IMR-90 (cell line): ENCODE measurements around the gene ACOX3. TPM values are rescaled to one million over a fixed set of nuclear protein-coding genes. Genes with fewer than 3 reads are reported as not detected.
A peak's percentile ranks its signal among the peaks of the same experiment; 100 is the strongest.

Source experiments
- ATAC-seq: fragments of 200-7000 bp; cut with Tn5 transposase; 2 replicates; pipeline ENCODE4 v1.9.1; 2020; ENCODE audit warnings: low read depth, mild to moderate bottlenecking, moderate library complexity
- BruUV-seq: library from RNA; stranded (reverse); fragments of 400-500 nt; replicated peaks from 2 replicates; lab custom pipeline; 2021; lab: Mats Ljungman, UMichigan
- CTCF ChIA-PET: fragments of 300-600 bp; formaldehyde crosslinking; extraction: SDS; loops from one replicate; lab custom pipeline; 2021; ENCODE audit warnings: antibody characterized with exemption; lab: Yijun Ruan, JAX
- POLR2A ChIA-PET: fragments of 300-600 bp; sonication (Branson Sonifier 250); formaldehyde crosslinking; loops from one replicate; lab custom pipeline; 2022; ENCODE audit warnings: antibody characterized with exemption; ENCODE audit not compliant: unreplicated experiment; lab: Charles Lee
- DNase-seq: peaks from one replicate; pipeline ENCODE4 v3.0.0; 2013
- H2AFZ ChIP-seq: replicated peaks from 2 replicates; pipeline ENCODE3; 2013; ENCODE audit warnings: low read length, mild to moderate bottlenecking; ENCODE audit not compliant: poor library complexity
- H2AK5ac ChIP-seq: 2 replicates; pipeline ENCODE4 v1.6.1; 2013; ENCODE audit warnings: low read depth, low read length, inconsistent platforms
- H2AK9ac ChIP-seq: replicated peaks from 2 replicates; pipeline ENCODE3; 2013; ENCODE audit warnings: mild to moderate bottlenecking, low read depth, low read length, moderate library complexity; ENCODE audit not compliant: poor library complexity
- H2BK120ac ChIP-seq: 2 replicates; pipeline ENCODE4 v1.6.1; 2013; ENCODE audit warnings: low read depth, low read length, inconsistent platforms
- H2BK15ac ChIP-seq: 3 replicates; pipeline ENCODE4 v1.6.1; 2013; ENCODE audit warnings: low read depth, low read length, inconsistent platforms
- H2BK20ac ChIP-seq: 2 replicates; pipeline ENCODE4 v1.6.1; 2013; ENCODE audit warnings: low read depth, mild to moderate bottlenecking, inconsistent platforms, low read length, moderate library complexity
- H2BK5ac ChIP-seq: 2 replicates; pipeline ENCODE4 v1.6.1; 2013; ENCODE audit warnings: mild to moderate bottlenecking, low read depth, low read length, inconsistent platforms; ENCODE audit not compliant: poor library complexity, severe bottlenecking
- H3K14ac ChIP-seq: replicated peaks from 2 replicates; pipeline ENCODE4 v1.6.1; 2013; ENCODE audit warnings: low read depth, low read length, inconsistent platforms
- H3K18ac ChIP-seq: 2 replicates; pipeline ENCODE4 v1.6.1; 2013; ENCODE audit warnings: low read depth, low read length, control low read depth
- H3K23ac ChIP-seq: 2 replicates; pipeline ENCODE4 v1.6.1; 2013; ENCODE audit warnings: low read depth, low read length, inconsistent platforms
- H3K27ac ChIP-seq: 2 replicates; pipeline ENCODE4 v1.5.1; 2013; ENCODE audit warnings: mild to moderate bottlenecking, control low read depth, low read length; ENCODE audit not compliant: insufficient read depth
- H3K27me3 ChIP-seq: 2 replicates; pipeline ENCODE4 v1.6.1; 2013; ENCODE audit warnings: low read length; ENCODE audit not compliant: control insufficient read depth, insufficient read depth
- H3K36me3 ChIP-seq: 2 replicates; pipeline ENCODE4 v1.6.1; 2013; ENCODE audit warnings: low read length, mixed read lengths; ENCODE audit not compliant: control insufficient read depth, insufficient read depth
- H3K4ac ChIP-seq: 2 replicates; pipeline ENCODE4 v1.6.1; 2013; ENCODE audit warnings: low read depth, low read length, inconsistent platforms
- H3K4me1 ChIP-seq: 2 replicates; pipeline ENCODE4 v1.6.1; 2013; ENCODE audit warnings: low read length, mixed read lengths; ENCODE audit not compliant: control insufficient read depth, insufficient read depth
- H3K4me2 ChIP-seq: 2 replicates; pipeline ENCODE4 v1.6.1; 2013; ENCODE audit warnings: low read depth, mild to moderate bottlenecking, control low read depth, low read length, moderate library complexity
- H3K4me3 ChIP-seq: 2 replicates; pipeline ENCODE4 v1.5.1; 2013; ENCODE audit warnings: low read depth, mild to moderate bottlenecking, control low read depth, low read length, moderate library complexity; ENCODE audit not compliant: insufficient read depth
- H3K56ac ChIP-seq: 2 replicates; pipeline ENCODE4 v1.6.1; 2013; ENCODE audit warnings: low read length, inconsistent platforms; ENCODE audit not compliant: insufficient read depth; ENCODE audit errors: extremely low read depth
- H3K79me1 ChIP-seq, 2 experiments: 2 replicates each; pipeline ENCODE4 v1.6.1; 2013; ENCODE audit warnings: low read length in 2 of 2, inconsistent platforms in 1 of 2, low read depth in 1 of 2
- H3K9ac ChIP-seq: 2 replicates; pipeline ENCODE4 v1.6.1; 2013; ENCODE audit warnings: low read depth, low read length, control low read depth
- H3K9me1 ChIP-seq: 2 replicates; pipeline ENCODE4 v1.6.1; 2013; ENCODE audit warnings: low read length, inconsistent platforms; ENCODE audit not compliant: insufficient read depth
- H3K9me3 ChIP-seq: 2 replicates; pipeline ENCODE4 v1.6.1; 2013; ENCODE audit warnings: low read length; ENCODE audit not compliant: control insufficient read depth, insufficient read depth
- H4K20me1 ChIP-seq: 2 replicates; pipeline ENCODE4 v1.6.1; 2013; ENCODE audit warnings: low read length, inconsistent platforms; ENCODE audit not compliant: insufficient read depth
- H4K5ac ChIP-seq: 2 replicates; pipeline ENCODE4 v1.6.1; 2013; ENCODE audit warnings: mild to moderate bottlenecking, low read depth, low read length, control low read depth
- H4K8ac ChIP-seq, 2 experiments: 2 replicates each; pipeline ENCODE4 v1.6.1; 2013; ENCODE audit warnings: low read depth in 2 of 2, low read length in 2 of 2, control low read depth in 1 of 2, inconsistent platforms in 1 of 2
- H4K91ac ChIP-seq: 2 replicates; pipeline ENCODE4 v1.6.1; 2013; ENCODE audit warnings: low read depth, low read length, inconsistent platforms; ENCODE audit not compliant: insufficient read depth
- FOS ChIP-seq: fragments of 150-350 bp; IDR thresholded peaks from 2 replicates; pipeline ENCODE4 v1.6.1; 2016; ENCODE audit warnings: low read depth, low read length
- MAFK ChIP-seq: IDR thresholded peaks from 2 replicates; pipeline ENCODE4 v1.6.1; 2012; ENCODE audit warnings: low read depth, low read length, improper control_type of control experiment
- MAZ ChIP-seq: IDR thresholded peaks from 2 replicates; pipeline ENCODE4 v1.6.1; 2012; ENCODE audit warnings: low read depth, mild to moderate bottlenecking, low read length, improper control_type of control experiment, moderate library complexity, borderline replicate concordance
- RAD21 ChIP-seq: IDR thresholded peaks from 2 replicates; pipeline ENCODE4 v1.6.1; 2012; ENCODE audit warnings: low read length, improper control_type of control experiment
- SMC3 ChIP-seq: fragments of 150-350 bp; IDR thresholded peaks from 2 replicates; pipeline ENCODE4 v1.6.1; 2016; ENCODE audit warnings: low read depth, mild to moderate bottlenecking, antibody characterized with exemption, low read length, moderate library complexity
- WGBS, 2 experiments: methylation state at CpG; one replicate each; pipeline versions ENCODE4 v1.1.5 to v1.1.7; 2013; ENCODE audit warnings: missing lambda C conversion rate in 2 of 2; ENCODE audit not compliant: insufficient read length in 1 of 2; ENCODE audit errors: extremely low coverage in 2 of 2; 5-methylcytosine and 5-hydroxymethylcytosine counted together
- dilution Hi-C: fragments of 300-500 bp; cut with HindIII; formaldehyde crosslinking; loops from one replicate; pipeline ENCODE4 v1.14.3; 2018; ENCODE audit warnings: low sequenced_read_pairs; ENCODE audit not compliant: unreplicated experiment
- in situ Hi-C: fragments of 300-500 bp; cut with MboI; formaldehyde crosslinking; loops from 3 replicates; pipeline ENCODE4 v1.14.3; 2019; ENCODE audit warnings: low sequenced_read_pairs, inconsistent platforms, mixed read lengths
- intact Hi-C: fragments of 100-400 bp; cut with micrococcal nuclease; formaldehyde crosslinking; loops from 2 replicates; pipeline ENCODE4 v1.10.0; 2022
- polyA plus RNA-seq, 3 experiments: library from polyadenylated mRNA; depleted of rRNA; stranded (reverse); fragments of >200 nt; gene quantifications; 2 replicates each; pipeline ENCODE4 v1.2.3, GENCODE V29; 2012; ENCODE audit warnings: low replicate concordance in 1 of 3
- total RNA-seq: library from RNA; depleted of rRNA; stranded (reverse); fragments of >200 nt; gene quantifications from 2 replicates; pipeline ENCODE4 v1.2.3, GENCODE V29; 2012
- TF ChIP-seq, protein P1 (sequence below): conservative IDR thresholded peaks from 2 replicates; pipeline ENCODE4 v1.5.1; 2012; ENCODE audit warnings: mild to moderate bottlenecking, low read depth, low read length, improper control_type of control experiment

The ACOX3 gene
- total and polyA plus RNA-seq, 2 of the 4 experiments (the other 2 are of a cell fraction), result 15.2 to 25.8 TPM

DNA sequence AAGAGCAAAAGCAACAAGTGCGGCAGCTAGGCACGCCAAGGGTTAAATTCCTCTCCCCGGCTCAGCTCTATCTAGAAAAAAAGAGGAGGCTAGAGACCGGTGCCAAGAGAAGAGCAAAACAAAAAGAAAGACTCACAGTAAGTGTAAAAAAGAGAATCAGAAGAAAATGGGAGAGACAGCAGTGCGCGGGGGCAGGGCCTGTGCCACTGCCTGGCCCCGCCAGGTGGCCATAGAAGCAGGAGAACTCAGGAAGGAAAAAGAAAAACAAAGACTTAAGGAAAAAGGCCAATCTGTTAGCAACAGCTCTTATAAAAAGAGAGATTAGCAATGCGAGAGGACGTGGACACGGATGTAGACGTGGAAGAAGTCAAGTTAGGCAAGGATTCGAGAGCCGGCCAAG lies 3.2 kb downstream of the ACOX3 start:
- TF ChIP-seq RAD21 (no peak), MAZ (no peak), SMC3 (no peak), MAFK (no peak), FOS (no peak)
- TF ChIP-seq, protein P1, sequence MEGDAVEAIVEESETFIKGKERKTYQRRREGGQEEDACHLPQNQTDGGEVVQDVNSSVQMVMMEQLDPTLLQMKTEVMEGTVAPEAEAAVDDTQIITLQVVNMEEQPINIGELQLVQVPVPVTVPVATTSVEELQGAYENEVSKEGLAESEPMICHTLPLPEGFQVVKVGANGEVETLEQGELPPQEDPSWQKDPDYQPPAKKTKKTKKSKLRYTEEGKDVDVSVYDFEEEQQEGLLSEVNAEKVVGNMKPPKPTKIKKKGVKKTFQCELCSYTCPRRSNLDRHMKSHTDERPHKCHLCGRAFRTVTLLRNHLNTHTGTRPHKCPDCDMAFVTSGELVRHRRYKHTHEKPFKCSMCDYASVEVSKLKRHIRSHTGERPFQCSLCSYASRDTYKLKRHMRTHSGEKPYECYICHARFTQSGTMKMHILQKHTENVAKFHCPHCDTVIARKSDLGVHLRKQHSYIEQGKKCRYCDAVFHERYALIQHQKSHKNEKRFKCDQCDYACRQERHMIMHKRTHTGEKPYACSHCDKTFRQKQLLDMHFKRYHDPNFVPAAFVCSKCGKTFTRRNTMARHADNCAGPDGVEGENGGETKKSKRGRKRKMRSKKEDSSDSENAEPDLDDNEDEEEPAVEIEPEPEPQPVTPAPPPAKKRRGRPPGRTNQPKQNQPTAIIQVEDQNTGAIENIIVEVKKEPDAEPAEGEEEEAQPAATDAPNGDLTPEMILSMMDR, result no peak
- no peak overlapping the region for H3K4me3 ChIP-seq
- H2BK15ac ChIP-seq, result no peak overlapping the region
- no peak overlapping the region for H2BK20ac ChIP-seq
- no peak overlapping the region for H3K14ac ChIP-seq
- H3K27me3 ChIP-seq, result no peaks in the 10 kb centered on the region
- ChIA-PET POLR2A (no interaction called here), CTCF (interaction anchor here (1.1 kb wide), 1 partner anchor 9 kb away, joined by 4 read pairs; no protein-coding TSS in a partner anchor)
- no peak overlapping the region for H2BK120ac ChIP-seq
- no peak overlapping the region for H2AK9ac ChIP-seq
- H2AFZ ChIP-seq, result no peak overlapping the region
- DNase-seq (no peak), ATAC-seq (no peak)
- H3K4me1 ChIP-seq, result peaks cover 9% of the 10 kb centered on the region
- no peaks in the 10 kb centered on the region for H3K36me3 ChIP-seq
- intact Hi-C loops, result no loop called here
- in situ Hi-C loops, result loop anchor here (25.0 kb wide), 1 partner anchor 1650 kb away; no protein-coding TSS in a partner anchor
- 29% methylated on average over 8 of the region's 13 CpGs; no CpG with 5 or more reads in 1 of the 2 experiments for WGBS, 2 experiments
- peak overlapping the region; percentile 64 for H3K4me2 ChIP-seq
- H3K9me3 ChIP-seq, result no peaks in the 10 kb centered on the region
- dilution Hi-C loops, result no loop called here
- peaks cover 33 to 65% of the 10 kb centered on the region in 2 experiments for H3K79me1 ChIP-seq
- no peak overlapping the region; the same call in 1 of the 2 replicates for H3K27ac ChIP-seq
- H3K4ac ChIP-seq, result no peak overlapping the region; the same call in 1 of the 2 replicates
- no peak overlapping the region for H2AK5ac ChIP-seq
- H4K91ac ChIP-seq, result no peak overlapping the region
- no TSS peak for BruUV-seq
- no peak overlapping the region for H3K9ac ChIP-seq
- no peak overlapping the region for H3K18ac ChIP-seq
- 0 out of 4 replicates have a peak overlapping the region, but pooled peaks of 1 of the 2 experiments have one; percentile 35 for H4K8ac ChIP-seq
- H2BK5ac ChIP-seq, result no peak overlapping the region
- 0 out of 2 replicates have a peak overlapping the region, but pooled peaks have one; percentile 4 for H4K5ac ChIP-seq
- peaks cover 10% of the 10 kb centered on the region; the same call in 1 of the 2 replicates for H4K20me1 ChIP-seq
- no peak overlapping the region for H3K56ac ChIP-seq
- no peak overlapping the region; the same call in 1 of the 2 replicates for H3K23ac ChIP-seq
- H3K9me1 ChIP-seq, result peaks cover 11% of the 10 kb centered on the region
